HG02759 (cell line): ENCODE measurements around the gene KHDRBS2.
A peak's percentile ranks its signal among the peaks of the same experiment; 100 is the strongest.

Experiments used
- ATAC-seq: cut with Tn5 transposase; IDR thresholded peaks from one replicate; pipeline ENCODE4 v1.9.1; 2021; ENCODE audit warnings: mild to moderate bottlenecking, moderate library complexity; ENCODE audit not compliant: unreplicated experiment

The KHDRBS2 gene

GRCh38 chr6:62285612-62286469, at the start of gene KHDRBS2:
Gene KHDRBS2 (minus strand): TSS chr6:62286225.
- peak; percentile 100 for ATAC-seq

- no peak for ATAC-seq
These were observed 42.6 kb upstream of the KHDRBS2 start for GRCh38 chr6:62328607-62329006.

- no peak for ATAC-seq
These were observed 38.8 kb upstream of the KHDRBS2 start for GRCh38 chr6:62324834-62325233.

- ATAC-seq, result no peak
These were observed 37.9 kb upstream of the KHDRBS2 start for GRCh38 chr6:62323818-62324431.

- peak; percentile 87 for ATAC-seq
These were observed 12.8 kb upstream of the KHDRBS2 start for GRCh38 chr6:62298745-62299392.

- no peak for ATAC-seq
These were observed 10.5 kb upstream of the KHDRBS2 start for GRCh38 chr6:62296541-62296940.

- ATAC-seq, result no peak
These were observed 2.9 kb upstream of the KHDRBS2 start for GRCh38 chr6:62288974-62289373.

- ATAC-seq, result no peak
These were observed 2.5 kb upstream of the KHDRBS2 start for GRCh38 chr6:62288562-62288961.

- peak; percentile 1 for ATAC-seq
These were observed 432 bp upstream of the KHDRBS2 start for GRCh38 chr6:62286470-62286843.

GRCh38 chr6:62284725-62285124, 1.3 kb downstream of the KHDRBS2 start:
- ATAC-seq, result no peak

- ATAC-seq, result no peak
These were observed 2.1 kb downstream of the KHDRBS2 start for GRCh38 chr6:62283796-62284411.

GRCh38 chr6:62283365-62283764, 2.7 kb downstream of the KHDRBS2 start:
- ATAC-seq, result no peak

- no peak for ATAC-seq
These were observed 5.9 kb downstream of the KHDRBS2 start for GRCh38 chr6:62280099-62280498.

- no peak for ATAC-seq
These were observed 13.9 kb downstream of the KHDRBS2 start for GRCh38 chr6:62272114-62272513.

GRCh38 chr6:62265906-62266525, 20.0 kb downstream of the KHDRBS2 start:
- no peak for ATAC-seq

GRCh38 chr6:62262283-62262682, 23.7 kb downstream of the KHDRBS2 start:
- no peak for ATAC-seq

GRCh38 chr6:62246087-62246486, 39.9 kb downstream of the KHDRBS2 start:
- ATAC-seq, result no peak

GRCh38 chr6:62236784-62237183, 49.2 kb downstream of the KHDRBS2 start:
- no peak for ATAC-seq

- ATAC-seq, result no peak
These were observed 56.8 kb downstream of the KHDRBS2 start for GRCh38 chr6:62229231-62229630.

GRCh38 chr6:62217866-62218265, 68.2 kb downstream of the KHDRBS2 start:
- no peak for ATAC-seq

- ATAC-seq, result no peak
These were observed 83.9 kb downstream of the KHDRBS2 start for GRCh38 chr6:62202078-62202477.
